Progenitor cell of endocrine pancreas (in vitro differentiated cells): Measurements from ENCODE around the gene DLG5. TPM values are rescaled to one million over a fixed set of nuclear protein-coding genes. Genes with fewer than 3 reads are reported as not detected.

Source experiments
- DNase-seq: peaks from one replicate; pipeline ENCODE4 v3.0.0; 2021; ENCODE audit warnings: low spot score; ENCODE audit not compliant: unreplicated experiment
- H3K27ac Mint-ChIP-seq: 2 replicates; pipeline ENCODE4 v1.8.0; 2021; ENCODE audit warnings: mild to moderate bottlenecking, moderate library complexity, mixed read lengths
- H3K27me3 Mint-ChIP-seq: 2 replicates; pipeline ENCODE4 v1.8.0; 2021; ENCODE audit warnings: mixed read lengths
- H3K36me3 Mint-ChIP-seq: 2 replicates; pipeline ENCODE4 v1.8.0; 2022; ENCODE audit warnings: mixed read lengths; ENCODE audit not compliant: insufficient read depth
- H3K4me1 Mint-ChIP-seq: 2 replicates; pipeline ENCODE4 v1.8.0; 2021; ENCODE audit warnings: low read depth, mixed read lengths
- H3K4me3 Mint-ChIP-seq: 2 replicates; pipeline ENCODE4 v1.8.0; 2021; ENCODE audit warnings: low read depth, mild to moderate bottlenecking, moderate library complexity, mixed read lengths
- H3K9me3 Mint-ChIP-seq: 2 replicates; pipeline ENCODE4 v1.8.0; 2021; ENCODE audit warnings: low read depth, mixed read lengths
- CTCF ChIP-seq: fragments of 200-600 bp; sonication (generic); IDR thresholded peaks from one replicate; pipeline ENCODE4 v1.5.0; 2021; ENCODE audit warnings: antibody characterized with exemption, mild to moderate bottlenecking; ENCODE audit not compliant: unreplicated experiment
- total RNA-seq: library from RNA; stranded (reverse); gene quantifications from 2 replicates; pipeline ENCODE4 v1.2.1, GENCODE V29; 2021

DLG5 gene
- total RNA-seq, 1 donor from 2014 or later, result 149 TPM

DNA sequence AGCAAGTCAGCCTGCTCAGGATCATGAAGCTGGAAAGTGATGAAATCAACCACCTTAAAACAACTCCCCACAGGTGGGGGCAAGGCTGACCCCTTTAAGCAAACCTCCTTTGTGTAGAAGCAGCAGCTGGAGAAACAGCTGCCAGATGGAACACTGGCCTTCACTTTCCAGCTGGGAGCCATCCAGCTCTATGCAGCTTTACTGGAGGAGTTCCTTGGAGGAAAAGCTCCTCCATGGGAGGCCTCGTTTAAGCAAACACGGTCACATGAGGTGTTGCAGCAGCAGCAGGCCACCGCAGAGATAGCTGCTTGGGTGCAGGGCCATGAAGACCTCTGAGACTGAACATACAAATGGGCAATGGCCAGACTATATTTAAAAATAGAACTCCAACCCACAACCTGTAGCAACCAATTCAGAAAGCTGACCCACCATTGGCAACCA, 13.0 kb upstream of the DLG5 start:
- no peak for DNase-seq
- H3K36me3 Mint-ChIP-seq, result no peaks in the 10 kb centered on the region
- no peak overlapping the region for H3K27ac Mint-ChIP-seq
- no peaks in the 10 kb centered on the region for H3K9me3 Mint-ChIP-seq
- H3K4me1 Mint-ChIP-seq, result peaks cover 11% of the 10 kb centered on the region
- H3K4me3 Mint-ChIP-seq, result no peak overlapping the region
- no peaks in the 10 kb centered on the region for H3K27me3 Mint-ChIP-seq
- no peak for TF ChIP-seq CTCF

DNA sequence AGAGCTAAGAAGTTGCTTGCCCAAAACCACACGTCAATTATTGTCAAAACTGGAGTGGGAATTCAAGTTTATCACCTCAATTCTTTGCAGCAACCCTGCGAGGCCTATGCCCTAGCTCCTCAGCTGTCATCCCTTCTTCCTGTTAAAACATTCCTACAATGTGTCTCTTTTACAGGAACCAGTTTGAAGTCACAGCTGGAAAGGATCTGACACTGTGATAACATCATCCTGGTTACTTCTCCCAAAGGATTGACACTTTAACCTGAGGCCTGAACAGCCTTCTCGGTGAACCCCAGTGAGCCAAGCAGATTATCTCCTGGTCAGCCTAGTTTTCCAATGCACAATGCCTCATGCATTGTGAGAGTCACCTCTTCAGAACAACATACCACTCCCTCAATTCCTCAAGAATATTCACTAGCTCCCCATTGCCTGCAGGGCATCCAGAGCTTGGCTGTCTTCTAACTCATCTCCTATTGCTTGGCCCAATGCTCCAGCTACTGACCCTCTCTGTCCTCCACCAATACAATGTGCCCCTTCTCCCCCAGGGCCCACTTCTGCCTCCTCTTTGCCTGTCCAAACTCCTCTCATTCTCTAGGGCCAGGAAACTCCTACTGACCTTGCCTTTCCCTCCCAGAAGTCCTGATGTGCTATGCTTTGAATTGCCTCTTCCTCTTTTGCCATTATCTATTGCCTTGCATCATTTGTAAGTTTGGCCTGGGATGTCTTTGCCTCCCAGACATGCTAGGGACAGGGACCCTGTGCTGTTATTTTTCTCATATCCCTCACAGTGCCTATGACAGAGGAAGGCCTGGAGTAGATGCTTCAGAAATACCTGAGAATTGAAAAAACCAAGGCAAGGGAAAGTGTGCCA, 10.4 kb upstream of the DLG5 start:
- Mint-ChIP-seq H3K4me1 (peaks cover 9% of the 10 kb centered on the region), H3K4me3 (no peak overlapping the region), H3K27me3 (no peaks in the 10 kb centered on the region), H3K9me3 (no peaks in the 10 kb centered on the region), H3K36me3 (no peaks in the 10 kb centered on the region), H3K27ac (no peak overlapping the region)
- no peak for DNase-seq
- TF ChIP-seq CTCF, result no peak

- Mint-ChIP-seq H3K4me3 (no peak overlapping the region), H3K9me3 (no peaks in the 10 kb centered on the region), H3K4me1 (peaks cover 11% of the 10 kb centered on the region), H3K27me3 (no peaks in the 10 kb centered on the region), H3K27ac (no peak overlapping the region), H3K36me3 (no peaks in the 10 kb centered on the region)
- DNase-seq, result no peak
- TF ChIP-seq CTCF, result no peak
Observed at GRCh38 chr10:77932016-77932715, 5.6 kb upstream of the DLG5 start.

DNA sequence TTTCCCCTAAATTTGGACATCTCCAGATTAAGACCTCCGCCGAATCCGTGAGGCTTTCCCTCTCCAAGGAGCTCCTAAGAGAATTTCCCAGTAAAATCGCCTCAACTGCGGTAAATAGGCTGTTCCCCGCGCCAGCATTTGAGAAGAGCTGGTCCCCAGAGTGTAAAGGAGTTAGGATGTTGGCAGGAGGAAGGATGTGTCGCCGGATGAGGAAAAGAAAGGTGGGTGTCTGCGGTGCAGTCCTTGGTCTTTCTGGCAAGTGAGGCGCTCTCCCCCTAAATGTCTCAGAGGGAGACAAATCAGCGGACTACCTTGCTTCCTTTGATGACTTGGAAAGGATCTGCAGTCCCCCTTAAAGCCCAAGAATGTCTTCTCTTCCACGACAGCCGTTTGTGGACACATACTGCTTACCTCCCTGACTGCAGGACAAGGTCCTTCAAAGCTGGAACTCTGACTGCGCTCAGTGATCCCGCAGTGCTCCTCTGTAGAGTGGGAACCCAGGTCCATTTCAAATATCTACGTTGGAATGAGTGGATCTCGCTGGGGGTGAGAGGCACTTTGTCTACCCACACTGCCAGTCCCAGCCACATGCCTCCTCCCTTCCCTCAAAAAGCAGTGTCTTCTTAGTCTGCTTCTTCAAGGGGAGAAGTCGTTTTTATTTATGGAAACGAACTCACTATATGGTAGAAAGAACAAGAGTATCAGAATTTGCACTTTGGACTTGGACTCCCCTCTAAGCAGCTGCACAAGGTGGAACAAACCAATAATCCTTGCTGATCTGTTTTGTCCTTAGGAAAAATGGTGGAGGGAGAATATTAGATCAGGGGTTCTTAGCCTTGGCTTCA, 1.1 kb upstream of the DLG5 start:
- Mint-ChIP-seq H3K27ac (peak overlapping the region; percentile 72), H3K4me1 (peaks cover 29% of the 10 kb centered on the region)

More for the DNA sequence above, 1.1 kb upstream of the DLG5 start:
- no peak for DNase-seq
- Mint-ChIP-seq H3K36me3 (no peaks in the 10 kb centered on the region), H3K27me3 (no peaks in the 10 kb centered on the region), H3K9me3 (no peaks in the 10 kb centered on the region), H3K4me3 (peak overlapping the region; percentile 77)
- no peak for TF ChIP-seq CTCF
